Endothelial cell of hepatic sinusoid (primary cell): ENCODE data around the gene KIF25.
"Not testable (repeated sequence)": the region's sequence is repeated elsewhere in the genome, so short reads cannot be mapped to it uniquely, and the experiment has no call there.

Experiments used
- in situ Hi-C: cut with HindIII; loops from 2 replicates; pipeline ENCODE4 v1.10.0; 2017; ENCODE audit warnings: low sequenced_read_pairs

KIF25 gene

GRCh38 chr6:167993831-167994230, 3.6 kb upstream of the KIF25 start:
- in situ Hi-C loops, result no loop called here

DNA sequence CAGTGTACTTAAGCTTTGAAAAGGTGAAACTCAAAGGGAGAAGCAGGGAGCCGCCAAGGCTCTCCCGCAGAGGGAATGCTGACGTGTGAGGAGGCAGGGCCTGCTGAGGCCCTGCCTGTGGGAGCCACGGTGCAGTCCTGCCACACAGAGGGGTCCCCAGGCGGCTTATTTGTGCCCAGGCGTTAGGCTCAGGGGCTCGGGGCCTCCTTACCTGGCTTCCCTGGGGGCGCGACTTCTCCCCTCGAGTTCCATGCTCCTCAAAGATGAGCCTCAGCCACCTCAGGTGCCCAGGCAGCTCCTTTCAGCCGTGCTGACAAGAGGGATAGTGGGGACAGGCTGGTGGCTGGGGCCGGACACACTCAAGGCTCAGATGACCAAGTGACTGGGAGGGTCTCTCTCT, 2.2 kb upstream of the KIF25 start:
- in situ Hi-C loops, result loop anchor here (5.0 kb wide), 1 partner anchor 37 kb away; no protein-coding TSS in a partner anchor

DNA sequence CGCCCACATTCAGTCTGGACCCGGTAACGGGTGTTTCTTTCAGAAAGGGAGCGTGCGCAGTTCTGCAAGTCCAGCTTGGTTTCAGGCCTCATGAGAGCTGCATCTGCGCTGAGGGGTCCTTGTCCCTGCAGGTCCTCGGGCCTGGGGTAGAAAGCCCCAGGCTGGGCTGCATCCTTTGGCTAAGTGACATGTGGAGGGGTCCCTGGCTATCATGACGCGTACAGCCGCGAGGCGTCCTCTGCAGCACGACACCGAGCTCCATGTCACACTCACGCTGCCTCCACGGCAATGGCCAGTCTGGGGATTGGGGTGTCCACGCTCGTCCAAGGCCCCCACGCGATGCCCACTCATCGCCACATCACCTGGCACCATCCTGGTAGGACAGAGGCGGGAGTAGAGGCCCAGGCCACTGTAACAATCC, 1.7 kb upstream of the KIF25 start:
- in situ Hi-C loops, result loop anchor here (5.0 kb wide), 1 partner anchor 37 kb away; no protein-coding TSS in a partner anchor

GRCh38 chr6:167996424-167997199, 859 bp upstream of the KIF25 start:
- in situ Hi-C loops, result loop anchor here (5.0 kb wide), 1 partner anchor 36 kb away; no protein-coding TSS in a partner anchor

DNA sequence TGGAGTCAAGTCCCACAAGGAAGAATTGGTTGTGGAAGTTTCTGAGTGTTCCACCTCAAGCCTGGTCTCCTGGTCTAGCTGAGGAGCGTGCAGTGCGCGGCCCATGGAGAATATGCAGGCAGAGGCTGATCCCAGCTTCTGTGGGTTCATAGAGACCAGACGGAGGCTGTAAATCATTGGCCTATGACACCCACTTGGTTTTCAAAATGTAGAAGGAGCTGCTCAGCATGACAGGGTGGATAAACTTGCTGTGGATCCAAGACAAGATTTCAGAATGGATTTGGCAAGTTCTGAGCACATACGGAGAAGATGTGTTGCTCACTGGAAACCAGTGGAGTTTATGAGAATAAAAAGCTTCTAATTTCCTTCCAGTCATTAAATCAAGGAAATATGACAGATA, 744 bp downstream of the KIF25 start:
- in situ Hi-C loops, result loop anchor here (5.0 kb wide), 1 partner anchor 34 kb away; no protein-coding TSS in a partner anchor

GRCh38 chr6:168000198-168001028, 2.9 kb downstream of the KIF25 start:
- in situ Hi-C loops, result no loop called here

- in situ Hi-C loops, result no loop called here
Observed at GRCh38 chr6:168001029-168001332, 3.5 kb downstream of the KIF25 start.

- in situ Hi-C loops, result not testable (repeated sequence)
Observed at GRCh38 chr6:168001514-168001913, 4.0 kb downstream of the KIF25 start.

GRCh38 chr6:168002804-168003203, 5.3 kb downstream of the KIF25 start:
- in situ Hi-C loops, result no loop called here

DNA sequence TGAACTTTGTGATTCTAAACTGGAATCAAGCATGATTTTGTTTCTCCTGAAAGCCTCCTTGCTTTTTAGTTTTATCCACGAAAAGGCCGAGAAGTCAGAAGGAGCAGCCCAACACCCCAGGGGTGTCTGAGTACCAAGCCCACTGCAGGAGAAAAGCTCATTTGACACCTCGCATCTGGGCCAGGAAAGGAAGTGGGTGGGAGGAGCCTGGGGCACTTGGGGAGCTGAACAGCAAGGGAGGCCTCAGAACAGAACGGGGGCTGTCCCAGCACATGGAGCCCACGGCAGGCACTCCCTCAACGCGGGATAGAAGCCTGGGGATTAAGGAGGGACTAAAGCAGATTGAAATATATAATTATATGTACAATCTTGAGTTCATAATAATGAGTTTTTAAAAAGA, 6.6 kb downstream of the KIF25 start:
- in situ Hi-C loops, result no loop called here

DNA sequence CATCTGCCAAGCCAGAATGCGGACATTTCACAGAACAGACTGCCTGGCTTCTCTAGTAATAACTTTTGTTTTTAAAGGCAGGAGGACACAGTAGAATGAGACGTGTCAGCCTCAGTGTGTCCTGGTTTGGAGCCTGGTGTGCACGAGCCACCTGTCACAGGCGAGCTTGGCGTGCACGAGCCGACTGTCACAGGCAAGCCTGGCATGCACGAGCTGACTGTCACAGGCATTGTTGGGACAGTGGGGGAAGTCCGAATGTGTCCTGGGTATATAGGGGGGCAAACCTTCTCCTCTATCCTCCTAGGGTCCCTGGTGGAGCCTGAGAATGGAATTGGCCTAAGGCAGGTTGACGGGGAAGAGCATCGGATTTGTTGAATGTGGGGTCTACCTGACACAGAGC, 7.5 kb downstream of the KIF25 start:
- in situ Hi-C loops, result no loop called here

GRCh38 chr6:168005796-168006195, 8.3 kb downstream of the KIF25 start:
- in situ Hi-C loops, result no loop called here

DNA sequence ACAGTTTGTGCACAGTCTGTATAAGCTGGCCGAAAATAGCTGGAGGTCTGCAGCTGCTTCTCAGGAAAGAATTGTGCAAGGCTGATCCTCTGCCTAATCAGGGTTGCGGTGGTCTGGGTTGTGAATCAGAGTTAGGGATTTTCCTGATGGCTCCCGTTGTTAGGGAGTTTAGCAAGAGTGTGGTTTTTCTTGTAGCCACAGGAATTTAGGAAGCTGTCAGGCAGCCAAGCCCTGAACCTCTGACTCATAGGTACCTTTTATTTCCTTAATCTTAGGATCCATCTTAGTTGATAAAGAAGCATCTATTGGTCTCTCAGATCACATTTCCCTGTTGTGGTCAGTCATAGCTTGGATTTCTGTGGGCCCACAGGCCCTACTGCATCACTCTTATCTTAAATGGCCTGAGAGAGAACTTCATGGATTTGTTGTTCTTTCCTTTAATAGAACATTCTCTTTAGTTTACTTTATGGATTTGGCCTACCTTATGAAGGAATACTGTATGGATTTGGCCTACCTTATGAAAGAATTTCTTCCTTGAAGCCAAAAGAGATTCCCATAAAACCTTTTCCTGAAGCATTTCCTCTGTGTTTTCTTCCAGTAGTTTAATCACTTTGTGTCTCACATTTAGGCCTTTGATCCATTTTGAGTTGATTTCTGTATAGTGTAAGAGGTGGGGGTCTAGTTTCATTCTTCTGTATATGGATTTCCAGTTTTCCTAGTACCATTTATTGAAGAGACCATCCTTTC, 10.3 kb downstream of the KIF25 start:
- in situ Hi-C loops, result no loop called here

GRCh38 chr6:168009331-168009730, 11.9 kb downstream of the KIF25 start:
- in situ Hi-C loops, result no loop called here

GRCh38 chr6:168011291-168011690, 13.8 kb downstream of the KIF25 start:
- in situ Hi-C loops, result no loop called here

- in situ Hi-C loops, result no loop called here
Observed at GRCh38 chr6:168012431-168013249, 15.2 kb downstream of the KIF25 start.

GRCh38 chr6:168013250-168013915, 15.9 kb downstream of the KIF25 start:
- in situ Hi-C loops, result no loop called here

GRCh38 chr6:168014428-168014827, 17.0 kb downstream of the KIF25 start:
- in situ Hi-C loops, result no loop called here

DNA sequence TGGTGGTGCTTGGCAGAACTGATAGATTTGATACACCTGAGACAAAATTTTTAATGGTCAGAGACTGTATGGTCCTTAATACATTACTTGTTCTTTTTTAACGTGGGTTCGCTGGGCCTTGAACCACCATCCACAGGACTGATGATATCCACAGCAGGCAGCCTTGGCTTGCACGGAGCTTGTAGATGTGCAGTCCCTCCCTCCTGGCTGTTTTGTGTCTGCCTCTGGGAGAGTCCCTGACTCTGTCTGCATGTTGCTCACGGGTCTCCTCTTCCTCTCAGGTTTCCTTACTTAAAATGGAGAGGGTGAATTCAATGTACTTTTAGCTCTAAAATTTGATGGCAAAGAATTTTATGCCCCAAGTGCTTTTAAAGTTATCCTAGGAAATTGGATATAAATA, 17.5 kb downstream of the KIF25 start:
- in situ Hi-C loops, result no loop called here
